ENCODE results near the gene KCNJ12.

DNA sequence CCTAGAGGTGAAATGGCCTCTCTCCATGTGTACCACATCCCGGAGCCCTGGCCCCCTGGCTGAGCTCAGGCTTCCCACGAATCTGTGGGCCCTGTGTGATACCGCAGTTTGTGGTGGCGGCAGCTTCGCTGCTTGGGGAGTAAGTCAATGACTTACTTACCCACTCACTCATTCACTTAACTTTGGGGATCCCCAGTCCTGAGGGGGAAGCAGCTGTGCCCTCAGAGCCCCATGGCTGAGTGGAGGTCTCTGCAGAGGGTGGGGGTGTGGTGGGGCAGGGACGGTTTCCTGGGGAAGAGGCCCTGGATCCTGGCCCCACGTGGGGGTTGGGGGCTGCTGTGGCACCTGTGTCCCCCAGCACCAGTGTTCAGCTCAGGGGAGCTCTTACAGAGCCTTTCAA lies 13.2 kb downstream of the KCNJ12 start:
- TF ChIP-seq, protein P1, sequence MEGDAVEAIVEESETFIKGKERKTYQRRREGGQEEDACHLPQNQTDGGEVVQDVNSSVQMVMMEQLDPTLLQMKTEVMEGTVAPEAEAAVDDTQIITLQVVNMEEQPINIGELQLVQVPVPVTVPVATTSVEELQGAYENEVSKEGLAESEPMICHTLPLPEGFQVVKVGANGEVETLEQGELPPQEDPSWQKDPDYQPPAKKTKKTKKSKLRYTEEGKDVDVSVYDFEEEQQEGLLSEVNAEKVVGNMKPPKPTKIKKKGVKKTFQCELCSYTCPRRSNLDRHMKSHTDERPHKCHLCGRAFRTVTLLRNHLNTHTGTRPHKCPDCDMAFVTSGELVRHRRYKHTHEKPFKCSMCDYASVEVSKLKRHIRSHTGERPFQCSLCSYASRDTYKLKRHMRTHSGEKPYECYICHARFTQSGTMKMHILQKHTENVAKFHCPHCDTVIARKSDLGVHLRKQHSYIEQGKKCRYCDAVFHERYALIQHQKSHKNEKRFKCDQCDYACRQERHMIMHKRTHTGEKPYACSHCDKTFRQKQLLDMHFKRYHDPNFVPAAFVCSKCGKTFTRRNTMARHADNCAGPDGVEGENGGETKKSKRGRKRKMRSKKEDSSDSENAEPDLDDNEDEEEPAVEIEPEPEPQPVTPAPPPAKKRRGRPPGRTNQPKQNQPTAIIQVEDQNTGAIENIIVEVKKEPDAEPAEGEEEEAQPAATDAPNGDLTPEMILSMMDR (tag by site-specific recombination; IDR thresholded peaks at IDR 0.05) = no peak
- TF ChIP-seq ZNF521 (tag by site-specific recombination; IDR thresholded peaks at IDR 0.05) (no peak), ZNF24 (tag by site-specific recombination; IDR thresholded peaks at IDR 0.05) (no peak), ZNF221 (tag by site-specific recombination; IDR thresholded peaks at IDR 0.05; ENCODE audit: borderline replicate concordance) (no peak), BCL11A (tag by site-specific recombination; IDR thresholded peaks at IDR 0.05; ENCODE audit: low read depth) (no peak), ZNF701 (tag by site-specific recombination; IDR thresholded peaks at IDR 0.05) (no peak), ZNF548 (tag by site-specific recombination; IDR thresholded peaks at IDR 0.05) (no peak), ZFP37 (tag by site-specific recombination; IDR thresholded peaks at IDR 0.05) (no peak)
- TF ChIP-seq, protein P2, sequence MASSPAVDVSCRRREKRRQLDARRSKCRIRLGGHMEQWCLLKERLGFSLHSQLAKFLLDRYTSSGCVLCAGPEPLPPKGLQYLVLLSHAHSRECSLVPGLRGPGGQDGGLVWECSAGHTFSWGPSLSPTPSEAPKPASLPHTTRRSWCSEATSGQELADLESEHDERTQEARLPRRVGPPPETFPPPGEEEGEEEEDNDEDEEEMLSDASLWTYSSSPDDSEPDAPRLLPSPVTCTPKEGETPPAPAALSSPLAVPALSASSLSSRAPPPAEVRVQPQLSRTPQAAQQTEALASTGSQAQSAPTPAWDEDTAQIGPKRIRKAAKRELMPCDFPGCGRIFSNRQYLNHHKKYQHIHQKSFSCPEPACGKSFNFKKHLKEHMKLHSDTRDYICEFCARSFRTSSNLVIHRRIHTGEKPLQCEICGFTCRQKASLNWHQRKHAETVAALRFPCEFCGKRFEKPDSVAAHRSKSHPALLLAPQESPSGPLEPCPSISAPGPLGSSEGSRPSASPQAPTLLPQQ (tag by site-specific recombination; IDR thresholded peaks at IDR 0.05) = no peak
- TF ChIP-seq, protein P3, sequence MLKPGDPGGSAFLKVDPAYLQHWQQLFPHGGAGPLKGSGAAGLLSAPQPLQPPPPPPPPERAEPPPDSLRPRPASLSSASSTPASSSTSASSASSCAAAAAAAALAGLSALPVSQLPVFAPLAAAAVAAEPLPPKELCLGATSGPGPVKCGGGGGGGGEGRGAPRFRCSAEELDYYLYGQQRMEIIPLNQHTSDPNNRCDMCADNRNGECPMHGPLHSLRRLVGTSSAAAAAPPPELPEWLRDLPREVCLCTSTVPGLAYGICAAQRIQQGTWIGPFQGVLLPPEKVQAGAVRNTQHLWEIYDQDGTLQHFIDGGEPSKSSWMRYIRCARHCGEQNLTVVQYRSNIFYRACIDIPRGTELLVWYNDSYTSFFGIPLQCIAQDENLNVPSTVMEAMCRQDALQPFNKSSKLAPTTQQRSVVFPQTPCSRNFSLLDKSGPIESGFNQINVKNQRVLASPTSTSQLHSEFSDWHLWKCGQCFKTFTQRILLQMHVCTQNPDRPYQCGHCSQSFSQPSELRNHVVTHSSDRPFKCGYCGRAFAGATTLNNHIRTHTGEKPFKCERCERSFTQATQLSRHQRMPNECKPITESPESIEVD (tag by site-specific recombination; IDR thresholded peaks at IDR 0.05) = no peak
